Neural progenitor cell (in vitro differentiated cells): ENCODE results near the gene SEMA5B. TPM values are rescaled to one million over a fixed set of nuclear protein-coding genes. Genes with fewer than 3 reads are reported as not detected.
A peak's percentile ranks its signal among the peaks of the same experiment; 100 is the strongest.

Experiments
- DNase-seq: peaks from one replicate; pipeline ENCODE4 v3.0.0-alpha.2; 2016; ENCODE audit warnings: low spot score
- H2AFZ ChIP-seq: fragments of 200-600 bp; sonication (generic); replicated peaks from 2 replicates; pipeline ENCODE4 v1.6.1; 2016; ENCODE audit warnings: antibody characterized with exemption
- H3F3A ChIP-seq: fragments of 200-600 bp; sonication (generic); 2 replicates; pipeline ENCODE4 v1.6.1; 2016; ENCODE audit warnings: antibody characterized with exemption, low read depth
- H3K27ac ChIP-seq: fragments of 200-600 bp; sonication (generic); 2 replicates; pipeline ENCODE4 v1.5.1; 2016; ENCODE audit warnings: mild to moderate bottlenecking
- H3K27me3 ChIP-seq: fragments of 200-600 bp; sonication (generic); 2 replicates; pipeline ENCODE4 v1.6.1; 2016; ENCODE audit warnings: mild to moderate bottlenecking, moderate library complexity
- H3K36me3 ChIP-seq: fragments of 200-600 bp; sonication (generic); 2 replicates; pipeline ENCODE4 v1.5.1; 2016
- H3K4me1 ChIP-seq: fragments of 200-600 bp; sonication (generic); 2 replicates; pipeline ENCODE4 v1.6.1; 2016; ENCODE audit warnings: mixed run types
- H3K4me2 ChIP-seq: fragments of 200-600 bp; sonication (generic); 2 replicates; pipeline ENCODE4 v1.6.1; 2016
- H3K4me3 ChIP-seq: fragments of 200-600 bp; sonication (generic); 2 replicates; pipeline ENCODE4 v1.5.1; 2016
- H3K79me2 ChIP-seq: fragments of 200-600 bp; sonication (generic); 2 replicates; pipeline ENCODE4 v1.6.1; 2016; ENCODE audit warnings: low read depth
- H3K9ac ChIP-seq: fragments of 200-600 bp; sonication (generic); 2 replicates; pipeline ENCODE4 v1.6.1; 2016
- H3K9me3 ChIP-seq: fragments of 200-600 bp; sonication (generic); 2 replicates; pipeline ENCODE4 v1.5.1; 2016; ENCODE audit warnings: low read depth
- H4K20me1 ChIP-seq: fragments of 200-600 bp; sonication (generic); 2 replicates; pipeline ENCODE4 v1.6.1; 2016; ENCODE audit warnings: low read depth
- H3K27ac Mint-ChIP-seq: 3 replicates; pipeline ENCODE4 v1.8.0; 2021; ENCODE audit warnings: mixed read lengths
- H3K27me3 Mint-ChIP-seq: 2 replicates; pipeline ENCODE4 v1.8.0; 2022; ENCODE audit warnings: low read depth, mild to moderate bottlenecking, inconsistent platforms, moderate library complexity, mixed read lengths; ENCODE audit not compliant: insufficient read depth
- H3K36me3 Mint-ChIP-seq: 3 replicates; pipeline ENCODE4 v1.8.0; 2021; ENCODE audit warnings: mixed read lengths
- H3K4me1 Mint-ChIP-seq: 3 replicates; pipeline ENCODE4 v1.8.0; 2021; ENCODE audit warnings: mixed read lengths
- H3K4me3 Mint-ChIP-seq: 3 replicates; pipeline ENCODE4 v1.8.0; 2021; ENCODE audit warnings: mild to moderate bottlenecking, moderate library complexity, mixed read lengths
- H3K9me3 Mint-ChIP-seq: 3 replicates; pipeline ENCODE4 v1.8.0; 2020; ENCODE audit warnings: mixed read lengths
- CTCF ChIP-seq: fragments of 200-600 bp; sonication (generic); IDR thresholded peaks from 2 replicates; pipeline ENCODE4 v1.5.1; 2017; ENCODE audit warnings: antibody characterized with exemption, mild to moderate bottlenecking
- EZH2 ChIP-seq: fragments of 200-600 bp; sonication (generic); IDR thresholded peaks from 2 replicates; pipeline ENCODE4 v1.6.1; 2017; ENCODE audit warnings: antibody characterized with exemption, mild to moderate bottlenecking, moderate library complexity
- EZH2phosphoT487 ChIP-seq: fragments of 200-600 bp; sonication (generic); IDR thresholded peaks from 2 replicates; pipeline ENCODE4 v1.6.1; 2017; ENCODE audit warnings: antibody characterized with exemption
- total RNA-seq: library from RNA; depleted of rRNA; stranded (reverse); fragments of >200 nt; gene quantifications from 2 replicates; pipeline ENCODE4 v1.2.3, GENCODE V29; 2015; ENCODE audit warnings: low replicate concordance

Gene SEMA5B
- total RNA-seq, 1 donor from 2014 or later = 10.1 TPM

- Mint-ChIP-seq H3K4me3 (peak overlapping the region; percentile 72), H3K36me3 (peaks cover 7% of the 10 kb centered on the region), H3K27me3 (no peaks in the 10 kb centered on the region), H3K4me1 (peaks cover 95% of the 10 kb centered on the region), H3K9me3 (peaks cover 2% of the 10 kb centered on the region), H3K27ac (peak overlapping the region; percentile 99)
- Histone ChIP-seq H3K4me1 (peaks cover 67% of the 10 kb centered on the region), H3K27me3 (no peaks in the 10 kb centered on the region), H3K79me2 (no peaks in the 10 kb centered on the region), H4K20me1 (peaks cover 17% of the 10 kb centered on the region), H3K9ac (no peak overlapping the region), H3K36me3 (no peaks in the 10 kb centered on the region), H3K27ac (peak overlapping the region; percentile 31), H3K9me3 (no peaks in the 10 kb centered on the region), H2AFZ (no peak overlapping the region), H3K4me2 (peak overlapping the region; percentile 70), H3F3A (peaks cover 57% of the 10 kb centered on the region), H3K4me3 (no peak overlapping the region)
- TF ChIP-seq CTCF = no peak
- no peak for TF ChIP-seq EZH2phosphoT487
- TF ChIP-seq EZH2 = no peak
- DNase-seq = peak; percentile 64
These were observed 40.3 kb downstream of the SEMA5B start for GRCh38 chr3:122987231-122987630.

- Histone ChIP-seq H2AFZ (no peak overlapping the region), H3K36me3 (no peaks in the 10 kb centered on the region), H3K79me2 (no peaks in the 10 kb centered on the region), H3F3A (peaks cover 57% of the 10 kb centered on the region), H3K4me3 (no peak overlapping the region), H3K4me2 (peak overlapping the region; percentile 70), H3K9me3 (no peaks in the 10 kb centered on the region), H3K27ac (peak overlapping the region; percentile 31), H3K9ac (no peak overlapping the region), H3K4me1 (peaks cover 69% of the 10 kb centered on the region), H3K27me3 (no peaks in the 10 kb centered on the region), H4K20me1 (peaks cover 17% of the 10 kb centered on the region)
- H3K9me3 Mint-ChIP-seq = no peaks in the 10 kb centered on the region
- H3K27ac Mint-ChIP-seq = peak overlapping the region; percentile 99
- H3K36me3 Mint-ChIP-seq = peaks cover 7% of the 10 kb centered on the region
- no peak for TF ChIP-seq EZH2
- peak; percentile 32 for DNase-seq
- H3K4me3 Mint-ChIP-seq = peak overlapping the region; percentile 72
- peaks cover 95% of the 10 kb centered on the region for H3K4me1 Mint-ChIP-seq
- no peaks in the 10 kb centered on the region for H3K27me3 Mint-ChIP-seq
These were observed 40.8 kb downstream of the SEMA5B start for GRCh38 chr3:122986693-122987179.

GRCh38 chr3:122985539-122985938, 42.0 kb downstream of the SEMA5B start:
- Histone ChIP-seq H3K36me3 (no peaks in the 10 kb centered on the region), H2AFZ (no peak overlapping the region), H3K27ac (no peak overlapping the region), H3K4me3 (no peak overlapping the region), H3K79me2 (no peaks in the 10 kb centered on the region), H3K9ac (no peak overlapping the region), H3K4me1 (peaks cover 69% of the 10 kb centered on the region), H4K20me1 (peaks cover 17% of the 10 kb centered on the region), H3F3A (peaks cover 57% of the 10 kb centered on the region), H3K9me3 (no peaks in the 10 kb centered on the region), H3K4me2 (peak overlapping the region; percentile 70), H3K27me3 (no peaks in the 10 kb centered on the region)
- Mint-ChIP-seq H3K4me3 (peak overlapping the region; percentile 2), H3K36me3 (peaks cover 3% of the 10 kb centered on the region), H3K4me1 (peaks cover 93% of the 10 kb centered on the region), H3K27ac (peak overlapping the region; percentile 99), H3K27me3 (no peaks in the 10 kb centered on the region), H3K9me3 (no peaks in the 10 kb centered on the region)
- DNase-seq = peak; percentile 50
- TF ChIP-seq EZH2 = no peak
- TF ChIP-seq CTCF = no peak
- TF ChIP-seq EZH2phosphoT487 = no peak

- H3K4me3 ChIP-seq = no peak overlapping the region
- Mint-ChIP-seq H3K27ac (peak overlapping the region; percentile 91), H3K9me3 (no peaks in the 10 kb centered on the region), H3K4me1 (peaks cover 90% of the 10 kb centered on the region), H3K36me3 (peaks cover 3% of the 10 kb centered on the region), H3K27me3 (peaks cover 2% of the 10 kb centered on the region), H3K4me3 (no peak overlapping the region)
- H3F3A ChIP-seq = peaks cover 58% of the 10 kb centered on the region
- TF ChIP-seq EZH2phosphoT487 (no peak), EZH2 (no peak), CTCF (no peak)
- peak overlapping the region; percentile 11 for H3K4me2 ChIP-seq
- no peak overlapping the region for H3K9ac ChIP-seq
- H3K36me3 ChIP-seq = no peaks in the 10 kb centered on the region
- H3K79me2 ChIP-seq = no peaks in the 10 kb centered on the region
- peaks cover 17% of the 10 kb centered on the region for H4K20me1 ChIP-seq
- H3K9me3 ChIP-seq = no peaks in the 10 kb centered on the region
- no peaks in the 10 kb centered on the region for H3K27me3 ChIP-seq
- peaks cover 69% of the 10 kb centered on the region for H3K4me1 ChIP-seq
- H2AFZ ChIP-seq = no peak overlapping the region
- no peak overlapping the region for H3K27ac ChIP-seq
- no peak for DNase-seq
These were observed 42.9 kb downstream of the SEMA5B start for GRCh38 chr3:122984650-122985049.
